HG02970 (cell line): ENCODE results near the gene SYS1.
"Not testable (repeated sequence)": the region's sequence is repeated elsewhere in the genome, so short reads cannot be mapped to it uniquely, and the experiment has no call there.

Experiments
- ATAC-seq: cut with Tn5 transposase; IDR thresholded peaks from one replicate; pipeline ENCODE4 v1.9.1; 2021; ENCODE audit warnings: mild to moderate bottlenecking, moderate library complexity, moderate number of reproducible peaks; ENCODE audit not compliant: unreplicated experiment, low FRiP score

The SYS1 gene

DNA sequence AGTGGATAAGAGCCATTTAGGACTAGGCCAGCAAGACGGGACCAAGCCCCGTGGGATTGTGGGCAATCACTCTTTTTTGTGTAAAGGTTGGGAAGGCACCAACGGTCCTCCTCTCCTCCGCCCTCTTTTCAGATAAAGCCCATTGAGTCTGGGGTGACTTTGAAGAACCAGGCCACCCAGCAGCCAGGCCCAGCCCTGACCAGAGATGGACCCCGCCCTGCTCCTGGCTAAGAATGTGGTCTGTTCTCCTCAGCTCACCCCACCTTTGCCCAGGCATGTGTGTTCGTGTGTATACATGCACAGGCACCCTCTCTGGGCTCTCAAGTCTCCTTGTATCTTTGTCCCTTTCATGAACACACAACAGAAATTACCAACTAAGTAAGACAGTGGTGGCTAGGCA lies 23.9 kb upstream of the SYS1 start:
- ATAC-seq, result no peak

GRCh38 chr20:45339799-45340198 lies 23.2 kb upstream of the SYS1 start:
- no peak for ATAC-seq

DNA sequence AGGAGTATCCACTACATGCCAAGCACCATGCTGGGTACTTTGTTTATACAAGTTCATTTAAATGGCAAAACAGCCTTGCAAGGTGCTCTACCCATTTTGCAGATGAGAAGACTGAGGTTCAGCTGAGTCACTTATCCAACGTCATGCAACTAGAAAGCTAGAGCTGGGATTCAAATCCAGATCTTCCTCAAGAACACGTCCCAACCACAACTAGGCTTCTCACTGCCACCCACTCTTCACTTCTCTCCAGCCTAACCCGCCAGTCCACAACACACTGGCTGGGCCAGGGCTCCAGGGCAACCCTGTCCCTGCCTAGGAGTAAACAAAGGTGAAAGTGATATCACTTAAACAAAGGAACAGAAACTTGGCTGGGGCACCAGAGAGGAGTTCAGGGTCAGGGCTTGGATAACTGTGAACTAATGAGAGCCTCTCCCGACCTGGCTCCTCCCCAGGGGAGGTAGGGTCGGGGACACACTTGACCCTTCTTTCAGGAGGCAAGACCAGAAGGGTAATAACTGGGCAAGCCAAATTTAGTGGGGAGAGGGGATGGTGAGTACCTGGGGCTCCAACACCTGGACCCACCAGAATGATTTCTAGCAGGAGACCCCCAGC lies 22.6 kb upstream of the SYS1 start:
- ATAC-seq, result no peak

DNA sequence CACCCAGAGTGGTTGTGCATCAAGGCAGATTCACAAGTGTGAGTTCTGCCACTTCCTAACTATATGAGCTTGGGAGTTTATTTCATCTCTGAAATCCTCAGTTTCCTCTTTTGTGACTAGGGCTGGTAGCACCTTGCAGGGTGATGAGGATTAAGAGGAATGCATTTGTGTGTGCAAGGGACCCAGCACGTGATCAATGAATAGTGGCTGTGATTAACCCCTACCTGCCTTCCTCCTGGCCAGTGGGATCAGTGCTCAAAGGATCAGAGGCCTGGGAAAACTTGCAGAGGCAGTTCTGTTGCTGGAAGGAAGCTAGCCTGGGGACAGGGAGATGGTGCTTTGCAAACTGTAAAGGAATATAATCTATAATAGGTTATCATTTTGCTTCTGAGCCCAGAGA lies 22.0 kb upstream of the SYS1 start:
- ATAC-seq, result no peak

- ATAC-seq, result no peak
These were observed 21.4 kb upstream of the SYS1 start for GRCh38 chr20:45341579-45341938.

GRCh38 chr20:45341939-45342854 lies 20.8 kb upstream of the SYS1 start:
- no peak for ATAC-seq

DNA sequence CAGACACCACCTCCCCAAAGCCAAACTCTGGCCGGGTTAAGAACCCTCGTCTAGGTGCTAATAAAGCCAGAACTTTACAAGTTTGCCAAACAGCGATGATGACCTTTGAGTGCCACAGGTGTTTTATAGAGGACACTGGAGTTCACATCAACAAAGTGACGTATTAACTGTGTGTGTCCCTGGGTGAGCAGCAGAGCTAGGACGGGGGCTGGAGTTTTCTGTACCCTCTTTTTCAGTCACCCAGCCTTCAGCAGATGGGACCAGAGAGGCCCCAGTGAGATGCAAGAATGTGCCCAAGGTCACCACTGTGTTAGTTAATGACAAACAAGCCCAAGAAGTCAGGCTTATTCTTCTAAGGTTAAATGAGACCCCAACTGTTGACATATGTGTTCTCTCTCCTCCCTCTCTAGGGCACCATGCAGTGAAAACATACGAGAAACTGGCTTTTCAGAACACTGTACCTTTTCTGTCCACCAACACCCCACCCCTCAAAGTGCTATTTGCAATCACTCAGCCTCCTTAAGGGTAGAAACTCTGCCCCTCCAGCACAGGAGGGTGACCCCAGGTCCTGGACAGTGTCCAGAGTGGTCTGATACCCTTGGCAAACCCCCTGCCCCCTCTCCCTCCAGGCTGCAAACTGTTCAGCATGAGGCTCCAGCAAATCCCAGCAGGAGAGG lies 20.0 kb upstream of the SYS1 start:
- no peak for ATAC-seq

DNA sequence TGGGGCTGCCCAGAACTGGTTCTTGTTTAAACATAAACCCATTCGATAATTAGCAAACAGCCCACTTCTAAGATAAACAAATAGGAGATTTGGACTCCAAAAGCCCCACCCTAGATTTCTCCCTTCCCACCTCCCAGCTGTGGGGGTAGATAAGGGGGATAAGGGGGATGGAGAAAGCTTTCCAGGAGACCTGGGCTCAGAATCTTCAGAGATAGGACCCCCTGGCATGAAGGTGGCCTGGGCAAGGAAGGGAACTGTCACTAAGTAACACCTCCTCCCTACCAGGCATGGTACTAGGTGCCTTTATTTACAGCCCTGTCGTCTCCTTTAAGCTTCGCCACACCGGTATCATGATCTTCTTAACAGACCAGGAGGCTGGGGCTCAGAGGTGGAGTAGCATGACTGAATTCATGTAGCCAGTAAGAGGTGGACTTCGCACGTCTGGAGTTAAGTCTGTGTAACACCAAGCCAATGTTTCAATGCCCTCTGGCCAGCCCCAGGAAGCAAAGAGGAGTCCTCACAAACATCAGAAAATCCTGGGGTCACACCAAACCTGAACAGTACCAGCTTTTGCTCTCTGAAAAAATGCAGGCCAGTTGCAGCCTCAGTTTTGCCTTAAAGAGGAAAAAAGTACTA lies 19.3 kb upstream of the SYS1 start:
- no peak for ATAC-seq

GRCh38 chr20:45344168-45344860 lies 18.6 kb upstream of the SYS1 start:
- ATAC-seq, result no peak

- no peak for ATAC-seq
These were observed 17.6 kb upstream of the SYS1 start for GRCh38 chr20:45345104-45345936.

GRCh38 chr20:45346291-45346718 lies 16.7 kb upstream of the SYS1 start:
- no peak for ATAC-seq

GRCh38 chr20:45346851-45347250 lies 16.1 kb upstream of the SYS1 start:
- ATAC-seq, result no peak

DNA sequence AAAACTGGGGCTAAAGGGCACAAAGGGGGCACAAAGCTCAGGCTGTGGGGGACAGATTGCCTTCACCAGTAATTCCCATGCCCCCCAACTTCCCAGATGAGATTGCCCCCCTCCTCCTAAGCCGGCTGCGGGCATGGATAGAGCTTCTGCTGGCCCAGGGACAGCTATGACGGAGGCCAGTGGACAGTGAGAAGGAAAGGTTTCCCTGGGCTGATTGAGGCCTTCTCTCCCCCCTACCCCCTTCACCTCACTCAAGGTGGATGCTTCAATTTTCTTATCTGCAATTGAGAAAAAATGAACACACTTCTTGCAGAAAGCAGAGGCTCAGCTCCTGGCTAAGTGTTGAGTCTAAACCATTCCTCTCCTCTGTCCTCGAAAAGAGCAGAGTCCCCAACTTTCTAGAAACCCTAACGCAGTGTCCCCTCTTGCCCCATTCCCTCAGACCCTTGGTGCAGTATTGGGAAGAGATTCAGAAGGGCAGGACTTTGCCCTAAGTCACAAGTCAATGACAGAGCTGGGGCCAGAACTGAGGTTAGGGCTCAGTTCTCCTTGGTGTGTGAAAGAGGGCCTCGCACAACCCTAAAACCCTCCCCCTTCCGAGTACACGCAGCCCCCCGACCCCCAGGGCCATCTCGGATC lies 15.5 kb upstream of the SYS1 start:
- ATAC-seq, result no peak

DNA sequence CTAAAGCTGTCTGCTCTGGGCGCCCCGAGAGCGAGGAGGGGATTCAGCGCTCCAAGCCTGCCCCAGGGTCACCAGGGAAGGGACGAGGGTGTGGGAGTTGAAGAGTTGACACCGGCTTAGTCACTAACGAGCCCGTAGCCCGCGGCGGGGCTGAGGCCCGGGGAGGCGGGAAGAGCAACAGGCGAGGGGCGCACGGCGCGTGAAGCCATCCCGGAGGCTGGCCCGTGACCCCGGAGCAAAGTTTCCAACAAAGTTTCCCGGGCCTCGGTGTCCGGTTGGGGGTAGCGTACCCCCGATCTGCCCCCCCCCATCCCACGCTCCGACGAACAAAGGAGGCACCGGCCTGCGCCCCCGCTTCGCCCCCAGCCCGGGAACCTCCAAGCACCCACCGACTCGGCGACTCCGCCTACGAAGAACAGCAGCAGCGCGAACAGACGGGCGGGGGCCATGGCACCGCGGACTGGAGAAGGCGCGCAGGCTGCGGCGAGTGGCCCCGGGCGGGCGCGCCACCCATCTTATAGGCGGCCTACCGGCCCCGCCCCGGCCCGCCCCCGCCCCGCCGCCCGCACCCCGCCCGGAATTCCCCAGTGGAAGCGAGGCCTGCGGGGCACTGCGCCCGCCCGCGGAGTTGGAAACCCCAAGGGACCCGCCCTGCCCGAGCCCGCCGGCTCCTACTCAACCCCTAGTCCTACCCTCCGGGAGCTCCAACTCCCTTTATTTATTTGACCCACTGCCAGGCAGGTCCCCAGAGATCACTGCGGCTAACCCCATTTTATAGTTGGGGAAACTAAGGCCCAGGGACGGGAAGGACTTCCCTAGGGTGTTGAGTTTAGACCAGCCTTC lies 14.8 kb upstream of the SYS1 start, which contains the start of gene SDC4:
Gene SDC4, minus strand, starts transcription at position 489 of the 843 bp plus-strand sequence. Its CDS starts 40 bp downstream, at position 449.
- no peak for ATAC-seq

- no peak for ATAC-seq
These were observed 12.7 kb upstream of the SYS1 start for GRCh38 chr20:45350217-45350616.

GRCh38 chr20:45350795-45351194 lies 12.2 kb upstream of the SYS1 start:
- not testable (repeated sequence) for ATAC-seq

DNA sequence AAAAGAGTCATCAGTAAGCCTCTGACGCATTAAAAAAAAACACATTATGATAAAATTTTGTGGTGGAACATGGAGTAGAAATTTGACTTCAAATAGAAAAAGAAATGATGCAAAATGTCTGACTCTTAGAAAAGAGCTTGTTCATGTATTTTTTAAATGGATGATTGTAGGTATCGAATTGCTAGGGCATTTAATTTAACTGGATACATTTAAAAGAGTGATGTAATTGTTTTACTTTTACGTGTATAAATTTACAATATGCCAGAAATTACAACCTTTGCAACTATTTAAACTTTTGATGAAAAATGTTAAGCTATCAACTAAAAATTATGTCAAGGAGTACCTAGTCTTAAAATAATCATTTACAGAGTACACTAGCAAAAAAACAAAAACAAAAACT lies 10.2 kb upstream of the SYS1 start:
- ATAC-seq, result no peak

DNA sequence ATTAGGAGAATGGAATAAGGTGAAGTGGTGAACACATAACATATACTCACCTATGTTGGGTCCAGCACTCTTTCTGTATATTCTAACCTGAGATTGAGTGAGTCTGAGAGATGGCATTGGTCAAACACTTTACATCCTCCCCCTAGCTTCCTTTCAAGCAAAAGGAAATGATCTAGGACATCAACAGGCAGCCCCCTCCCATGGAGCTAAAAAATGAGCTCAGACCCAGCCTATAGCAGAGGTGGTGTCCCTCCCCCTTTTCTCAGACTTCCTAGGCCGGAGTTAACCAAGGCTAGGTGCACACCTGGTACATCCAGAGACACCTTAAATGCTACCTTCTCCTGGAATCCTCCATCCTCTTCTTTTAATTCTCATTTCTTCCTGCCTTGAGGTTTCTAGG lies 9.2 kb upstream of the SYS1 start:
- ATAC-seq, result no peak
